GM19099 (cell line): Measurements from ENCODE around the gene TANGO6.

Experiments
- POLR2A ChIP-seq: IDR thresholded peaks from 3 replicates; pipeline ENCODE4 v1.6.1; 2011; ENCODE audit warnings: low read depth; ENCODE audit not compliant: insufficient read length; ENCODE audit errors: extremely low read depth

The TANGO6 gene

DNA sequence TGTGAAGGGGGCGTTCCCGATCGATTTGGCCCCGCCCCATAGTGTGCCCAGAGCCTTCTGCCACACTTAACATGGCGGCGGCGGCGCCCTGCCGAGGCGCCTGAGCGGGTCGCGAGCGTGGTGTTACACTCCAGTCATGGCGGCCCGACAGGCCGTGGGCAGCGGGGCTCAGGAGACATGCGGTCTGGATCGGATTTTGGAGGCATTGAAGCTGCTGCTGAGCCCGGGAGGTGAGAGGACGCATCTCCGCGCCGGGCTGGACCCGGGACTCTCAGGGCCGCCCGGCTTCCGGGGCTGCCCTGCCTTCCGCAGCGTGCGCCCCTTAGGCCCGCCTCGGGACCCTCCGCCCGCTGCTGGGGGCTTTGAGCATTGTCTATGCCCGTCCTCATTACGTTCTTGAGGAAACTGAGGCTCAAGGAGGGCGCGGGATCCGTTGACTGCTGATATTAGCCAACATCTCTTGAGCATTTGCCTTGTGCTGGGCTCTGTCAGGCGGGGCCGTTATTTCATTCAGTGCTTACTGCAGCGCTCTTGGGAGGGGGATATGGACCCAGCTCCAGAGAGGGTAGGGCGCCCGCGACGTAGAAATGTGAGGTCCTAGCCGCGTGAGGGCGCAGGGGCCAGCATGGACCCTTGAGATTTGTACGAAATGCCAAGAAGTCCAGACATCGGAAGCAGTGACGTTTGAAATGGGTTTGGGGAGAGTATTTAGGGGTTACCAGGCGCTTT, at the start of gene TANGO6:
Gene TANGO6 (plus strand): TSS at position 50 of the 729 bp plus-strand sequence. CDS start 87 bp downstream, at position 137.
- TF ChIP-seq POLR2A: peak; percentile 86

DNA sequence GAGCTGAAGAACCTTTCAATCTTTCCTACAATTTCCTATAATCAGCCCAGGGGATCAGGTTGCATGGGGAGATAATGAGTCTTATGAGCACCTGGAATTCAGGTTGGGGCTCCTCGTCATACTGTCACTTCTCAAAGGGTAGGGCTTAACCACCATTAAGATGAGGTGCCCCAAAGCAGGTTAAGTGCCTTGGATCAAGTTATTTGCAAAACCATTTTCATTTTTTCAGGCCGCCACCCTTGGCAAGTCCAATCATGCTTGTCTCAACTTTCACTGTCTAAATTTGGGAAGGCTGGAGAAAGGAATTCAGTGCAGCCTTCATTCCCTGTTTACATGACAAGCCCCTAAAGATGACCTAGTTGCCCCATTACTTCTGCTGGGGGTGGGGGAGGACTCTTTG, 44.9 kb upstream of the TANGO6 start:
- no peak for TF ChIP-seq POLR2A

DNA sequence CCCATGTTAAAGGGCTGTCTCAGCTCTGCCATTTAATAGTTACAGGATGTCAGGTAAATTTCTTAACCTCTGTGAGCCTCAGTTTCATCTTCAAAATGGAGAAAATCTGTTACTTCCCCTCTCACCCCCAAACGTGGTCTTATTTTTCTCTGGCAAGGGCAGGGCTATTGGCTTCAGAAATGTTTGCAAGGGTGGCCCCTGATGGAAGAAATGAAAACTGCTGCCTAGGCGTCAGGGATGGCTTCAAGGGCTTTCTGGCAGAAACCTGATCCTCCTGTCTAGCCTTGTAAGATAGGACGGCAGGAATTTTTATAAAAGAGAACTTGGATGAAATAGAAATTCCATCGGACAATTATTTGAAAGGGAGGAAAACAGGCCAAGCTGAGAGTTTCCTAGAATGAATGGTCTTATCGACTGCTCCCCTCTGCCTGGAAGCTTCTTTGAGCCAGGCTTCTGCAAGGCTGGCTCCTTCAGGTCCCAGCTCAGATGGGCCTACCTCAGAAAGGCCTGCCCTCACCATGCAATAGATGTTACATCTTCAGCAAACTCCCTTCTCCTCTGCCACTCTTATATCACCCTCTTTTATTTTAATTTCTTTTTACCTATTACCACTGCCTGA, 43.0 kb upstream of the TANGO6 start:
- no peak for TF ChIP-seq POLR2A

DNA sequence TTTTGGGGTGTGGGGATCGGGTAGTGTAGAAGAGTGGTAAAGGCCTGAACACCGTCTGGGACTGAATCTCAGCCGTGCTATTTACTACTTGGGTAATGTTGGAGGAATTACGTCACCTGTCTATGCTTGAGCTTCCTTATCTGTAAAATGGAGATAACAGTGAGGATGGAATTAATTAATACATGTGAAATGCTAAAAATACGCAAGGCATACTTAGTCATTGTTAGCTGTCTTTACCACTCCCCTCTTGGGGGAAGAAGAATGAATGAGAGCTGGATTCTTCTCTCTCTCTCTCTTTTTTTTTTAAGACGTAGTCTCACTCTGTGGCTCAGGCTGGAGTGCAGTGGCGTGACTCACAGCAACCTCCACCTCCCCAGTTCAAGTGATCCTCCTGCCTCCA, 41.1 kb upstream of the TANGO6 start:
- no peak for TF ChIP-seq POLR2A

DNA sequence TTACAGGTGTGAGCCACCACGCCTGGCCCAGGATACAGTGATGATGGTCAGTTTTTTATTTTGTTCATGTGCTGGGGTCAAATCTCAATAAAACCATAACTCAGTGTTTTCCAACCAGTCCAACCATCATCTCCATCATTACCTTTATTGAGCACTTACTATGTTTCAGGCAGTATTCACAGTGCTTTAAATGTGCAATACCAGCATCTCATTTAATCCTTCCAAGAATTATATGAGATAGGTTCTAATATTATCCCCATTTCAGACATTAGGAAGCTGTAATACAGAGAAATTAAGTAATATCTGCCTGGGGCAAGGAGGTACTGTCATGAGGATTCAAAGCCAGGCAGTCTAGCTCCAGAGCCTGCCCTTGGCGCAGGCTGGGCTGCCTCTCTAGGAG, 36.9 kb upstream of the TANGO6 start:
- no peak for TF ChIP-seq POLR2A

DNA sequence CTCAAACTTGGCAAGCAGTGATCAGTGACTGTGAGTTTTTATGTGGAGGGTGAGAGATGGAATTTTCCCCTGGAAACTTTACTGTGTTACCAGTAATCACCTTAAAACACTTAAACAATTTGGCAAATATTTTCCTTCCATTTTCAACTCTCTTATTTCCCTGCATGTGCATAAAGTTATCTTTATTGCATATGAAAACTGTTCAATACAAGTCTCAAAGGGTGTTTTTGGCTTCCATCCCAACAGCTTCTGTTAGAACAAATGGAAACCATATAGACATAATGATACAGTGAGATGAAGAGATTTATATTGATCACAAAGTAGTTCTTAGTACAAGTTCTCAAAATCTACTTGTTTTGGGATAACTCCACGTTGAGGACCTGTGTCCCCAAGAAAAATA, 36.4 kb upstream of the TANGO6 start:
- no peak for TF ChIP-seq POLR2A

DNA sequence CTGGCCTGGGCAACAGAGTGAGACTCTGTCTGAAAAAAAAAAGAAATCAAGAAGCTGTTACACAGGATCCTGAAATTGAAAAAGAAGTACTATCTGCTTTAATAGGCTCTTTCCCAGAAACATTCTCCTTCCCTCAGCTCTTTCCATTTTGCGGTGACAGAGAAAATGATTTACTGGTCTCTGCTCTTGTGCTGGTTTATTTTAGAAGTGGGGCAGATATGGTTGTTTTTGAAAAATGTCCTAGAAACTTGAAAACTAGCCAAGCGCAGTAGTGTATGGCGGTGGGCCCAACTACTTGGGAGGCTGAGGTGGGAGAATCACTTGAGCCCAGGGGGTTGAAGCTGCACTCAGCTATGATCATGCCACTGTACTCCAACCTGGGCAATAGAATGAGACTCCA, 28.8 kb upstream of the TANGO6 start:
- TF ChIP-seq POLR2A: no peak

DNA sequence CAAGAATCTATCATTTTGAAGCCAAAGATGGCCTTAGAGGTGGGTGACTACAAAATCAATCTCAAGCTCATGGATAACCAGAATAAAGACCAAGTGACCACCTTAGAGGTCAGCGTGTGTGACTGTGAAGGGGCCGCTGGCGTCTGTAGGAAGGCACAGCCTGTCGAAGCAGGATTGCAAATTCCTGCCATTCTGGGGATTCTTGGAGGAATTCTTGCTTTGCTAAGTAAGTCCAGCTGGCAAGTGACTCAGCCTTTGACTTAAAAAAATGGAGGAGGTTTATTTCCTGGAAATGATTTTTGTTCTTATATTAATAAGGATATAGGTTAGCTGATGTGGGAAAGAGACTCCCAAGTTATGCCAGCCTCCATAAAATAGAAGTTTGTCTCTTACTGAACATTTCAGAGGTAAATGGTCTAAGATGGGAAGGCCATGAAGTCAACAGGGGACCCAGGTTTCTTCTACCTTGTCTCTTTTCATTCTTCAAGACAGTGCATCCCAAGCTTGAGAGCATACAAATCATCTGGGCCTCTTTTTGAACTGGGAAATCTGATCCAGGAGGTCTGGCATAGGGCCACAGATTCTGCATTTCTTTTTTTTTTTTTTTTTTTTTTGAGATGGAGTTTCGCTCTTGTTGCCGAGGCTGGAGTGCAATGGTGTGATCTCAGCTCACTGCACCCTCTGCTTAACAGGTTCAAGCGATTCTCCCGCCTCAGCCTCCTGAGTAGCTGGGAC, 19.8 kb upstream of the TANGO6 start:
- no peak for TF ChIP-seq POLR2A

DNA sequence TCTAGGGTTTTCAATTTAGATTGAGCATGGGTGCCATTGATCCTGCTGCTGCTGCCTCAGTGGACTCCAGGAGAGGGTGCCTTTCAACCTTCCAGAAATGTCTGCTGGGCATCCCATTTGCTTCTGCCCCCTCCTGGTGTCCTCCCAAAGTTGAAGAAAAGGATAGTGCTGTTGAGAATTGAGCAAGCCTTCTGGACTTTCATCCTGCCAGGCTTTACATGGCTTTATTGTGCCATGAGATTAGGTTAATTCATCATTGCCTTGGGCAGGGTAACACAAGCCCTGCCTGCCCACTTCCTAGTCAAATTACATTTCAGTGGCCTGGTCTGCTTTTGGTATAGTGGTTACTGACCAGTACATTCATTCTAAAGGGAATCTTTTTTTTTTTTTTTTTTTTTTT, 17.9 kb upstream of the TANGO6 start:
- TF ChIP-seq POLR2A: no peak

DNA sequence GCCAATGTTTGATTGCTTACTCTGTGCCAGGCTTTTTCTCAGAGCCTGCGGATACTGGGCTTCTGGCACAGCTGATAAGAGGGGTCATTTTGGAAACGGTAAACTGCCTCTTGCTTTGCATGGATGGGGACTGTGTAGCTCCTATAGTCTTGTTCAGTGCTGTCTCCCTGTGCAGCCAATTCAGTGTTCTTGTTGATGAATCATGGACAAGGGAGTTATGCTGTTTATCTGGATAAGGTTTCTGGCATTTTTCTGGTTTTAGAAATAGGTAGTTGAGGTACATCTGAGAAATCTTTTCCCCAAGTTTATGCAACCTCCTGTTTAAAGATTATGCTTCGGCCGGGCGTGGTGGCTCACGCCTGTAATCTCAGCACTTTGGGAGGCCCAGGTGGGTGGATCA, 16.7 kb upstream of the TANGO6 start:
- TF ChIP-seq POLR2A: no peak

DNA sequence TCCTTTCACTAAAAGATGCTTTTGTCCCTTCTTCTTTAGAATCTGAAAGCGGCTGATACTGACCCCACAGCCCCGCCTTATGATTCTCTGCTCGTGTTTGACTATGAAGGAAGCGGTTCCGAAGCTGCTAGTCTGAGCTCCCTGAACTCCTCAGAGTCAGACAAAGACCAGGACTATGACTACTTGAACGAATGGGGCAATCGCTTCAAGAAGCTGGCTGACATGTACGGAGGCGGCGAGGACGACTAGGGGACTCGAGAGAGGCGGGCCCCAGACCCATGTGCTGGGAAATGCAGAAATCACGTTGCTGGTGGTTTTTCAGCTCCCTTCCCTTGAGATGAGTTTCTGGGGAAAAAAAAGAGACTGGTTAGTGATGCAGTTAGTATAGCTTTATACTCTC, 10.1 kb upstream of the TANGO6 start:
- no peak for TF ChIP-seq POLR2A

DNA sequence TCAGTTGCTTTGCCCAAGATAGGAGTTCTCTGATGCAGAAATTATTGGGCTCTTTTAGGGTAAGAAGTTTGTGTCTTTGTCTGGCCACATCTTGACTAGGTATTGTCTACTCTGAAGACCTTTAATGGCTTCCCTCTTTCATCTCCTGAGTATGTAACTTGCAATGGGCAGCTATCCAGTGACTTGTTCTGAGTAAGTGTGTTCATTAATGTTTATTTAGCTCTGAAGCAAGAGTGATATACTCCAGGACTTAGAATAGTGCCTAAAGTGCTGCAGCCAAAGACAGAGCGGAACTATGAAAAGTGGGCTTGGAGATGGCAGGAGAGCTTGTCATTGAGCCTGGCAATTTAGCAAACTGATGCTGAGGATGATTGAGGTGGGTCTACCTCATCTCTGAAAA, 8.8 kb upstream of the TANGO6 start:
- TF ChIP-seq POLR2A: no peak

DNA sequence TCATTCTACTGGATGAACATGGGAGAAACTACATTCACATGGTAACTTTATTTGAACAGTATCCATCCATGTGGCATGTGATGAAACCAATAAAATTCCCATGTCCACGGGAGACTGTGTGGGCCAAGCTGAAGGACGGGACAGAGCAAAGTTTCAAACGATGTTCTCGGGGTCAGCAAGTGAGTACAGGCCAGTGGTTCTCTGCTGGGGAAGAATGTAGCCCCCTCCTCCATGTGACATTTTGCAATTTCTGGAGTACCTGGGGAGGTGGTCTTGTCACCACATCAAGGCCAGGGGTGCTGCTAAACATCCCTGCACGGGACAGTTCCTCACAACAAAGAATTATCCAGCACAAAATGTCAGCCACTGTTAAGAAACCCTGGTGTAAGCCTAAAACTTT, 7.4 kb upstream of the TANGO6 start:
- TF ChIP-seq POLR2A: no peak

DNA sequence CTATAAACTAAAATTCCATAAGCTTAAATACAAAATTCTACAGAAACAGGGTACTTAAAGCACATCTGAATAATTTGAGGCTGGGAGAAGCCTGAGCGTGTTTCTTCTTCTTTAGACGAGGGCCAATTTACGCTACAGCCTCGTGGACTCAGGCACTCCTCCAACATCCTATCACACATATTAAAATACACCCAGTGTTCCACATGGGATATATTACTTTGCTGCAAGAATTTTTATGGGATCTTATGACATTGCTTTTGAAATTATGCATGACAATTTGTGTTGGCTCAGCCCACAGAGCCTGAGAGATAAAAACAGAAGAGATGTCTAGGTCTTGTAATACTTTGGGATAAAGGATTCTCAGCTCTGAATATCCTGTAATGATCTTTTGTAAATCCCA, 3.5 kb upstream of the TANGO6 start:
- TF ChIP-seq POLR2A: no peak

DNA sequence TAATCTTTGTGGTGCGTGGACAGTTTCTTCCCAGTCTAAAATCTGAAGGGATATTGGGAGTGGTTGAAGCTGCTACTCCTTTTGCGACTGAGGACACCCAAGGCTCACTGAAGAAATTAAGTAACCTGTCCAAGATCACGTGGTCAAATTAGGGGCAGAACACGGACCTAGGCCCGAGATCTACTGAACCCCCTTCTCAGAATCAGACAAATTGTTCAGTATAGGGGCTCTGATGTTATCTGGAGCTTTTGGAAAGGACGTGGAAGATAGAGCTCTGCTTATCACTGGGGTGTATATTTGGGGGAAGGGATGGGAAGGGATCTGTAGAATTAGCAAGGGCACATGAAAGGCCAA, 857 bp downstream of the TANGO6 start:
- TF ChIP-seq POLR2A: no peak

DNA sequence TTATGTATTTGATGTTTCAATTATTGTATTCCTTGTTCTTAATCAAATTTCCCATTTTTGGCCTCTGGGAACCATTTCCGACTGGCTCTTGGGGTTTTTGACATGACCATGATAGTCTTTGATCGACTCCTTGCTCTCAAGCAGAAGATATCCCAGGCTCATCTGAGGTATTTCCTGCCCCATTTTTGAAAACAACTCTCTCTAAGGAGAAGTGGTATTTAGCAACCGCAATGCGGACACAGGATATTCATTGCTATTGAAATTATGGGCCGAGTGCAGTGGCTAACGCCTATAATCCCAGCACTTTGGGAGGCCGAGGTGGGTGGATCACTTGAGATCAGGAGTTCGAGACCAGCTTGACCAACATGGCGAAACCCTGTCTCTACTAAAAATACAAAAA, 5.5 kb downstream of the TANGO6 start:
- TF ChIP-seq POLR2A: no peak
